ENCODE results near the gene LAMA1.
"Not testable (repeated sequence)": the region's sequence is repeated elsewhere in the genome, so short reads cannot be mapped to it uniquely, and the experiment has no call there.

Gene LAMA1, protein sequence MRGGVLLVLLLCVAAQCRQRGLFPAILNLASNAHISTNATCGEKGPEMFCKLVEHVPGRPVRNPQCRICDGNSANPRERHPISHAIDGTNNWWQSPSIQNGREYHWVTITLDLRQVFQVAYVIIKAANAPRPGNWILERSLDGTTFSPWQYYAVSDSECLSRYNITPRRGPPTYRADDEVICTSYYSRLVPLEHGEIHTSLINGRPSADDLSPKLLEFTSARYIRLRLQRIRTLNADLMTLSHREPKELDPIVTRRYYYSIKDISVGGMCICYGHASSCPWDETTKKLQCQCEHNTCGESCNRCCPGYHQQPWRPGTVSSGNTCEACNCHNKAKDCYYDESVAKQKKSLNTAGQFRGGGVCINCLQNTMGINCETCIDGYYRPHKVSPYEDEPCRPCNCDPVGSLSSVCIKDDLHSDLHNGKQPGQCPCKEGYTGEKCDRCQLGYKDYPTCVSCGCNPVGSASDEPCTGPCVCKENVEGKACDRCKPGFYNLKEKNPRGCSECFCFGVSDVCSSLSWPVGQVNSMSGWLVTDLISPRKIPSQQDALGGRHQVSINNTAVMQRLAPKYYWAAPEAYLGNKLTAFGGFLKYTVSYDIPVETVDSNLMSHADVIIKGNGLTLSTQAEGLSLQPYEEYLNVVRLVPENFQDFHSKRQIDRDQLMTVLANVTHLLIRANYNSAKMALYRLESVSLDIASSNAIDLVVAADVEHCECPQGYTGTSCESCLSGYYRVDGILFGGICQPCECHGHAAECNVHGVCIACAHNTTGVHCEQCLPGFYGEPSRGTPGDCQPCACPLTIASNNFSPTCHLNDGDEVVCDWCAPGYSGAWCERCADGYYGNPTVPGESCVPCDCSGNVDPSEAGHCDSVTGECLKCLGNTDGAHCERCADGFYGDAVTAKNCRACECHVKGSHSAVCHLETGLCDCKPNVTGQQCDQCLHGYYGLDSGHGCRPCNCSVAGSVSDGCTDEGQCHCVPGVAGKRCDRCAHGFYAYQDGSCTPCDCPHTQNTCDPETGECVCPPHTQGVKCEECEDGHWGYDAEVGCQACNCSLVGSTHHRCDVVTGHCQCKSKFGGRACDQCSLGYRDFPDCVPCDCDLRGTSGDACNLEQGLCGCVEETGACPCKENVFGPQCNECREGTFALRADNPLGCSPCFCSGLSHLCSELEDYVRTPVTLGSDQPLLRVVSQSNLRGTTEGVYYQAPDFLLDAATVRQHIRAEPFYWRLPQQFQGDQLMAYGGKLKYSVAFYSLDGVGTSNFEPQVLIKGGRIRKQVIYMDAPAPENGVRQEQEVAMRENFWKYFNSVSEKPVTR (N-terminal part only)

DNA sequence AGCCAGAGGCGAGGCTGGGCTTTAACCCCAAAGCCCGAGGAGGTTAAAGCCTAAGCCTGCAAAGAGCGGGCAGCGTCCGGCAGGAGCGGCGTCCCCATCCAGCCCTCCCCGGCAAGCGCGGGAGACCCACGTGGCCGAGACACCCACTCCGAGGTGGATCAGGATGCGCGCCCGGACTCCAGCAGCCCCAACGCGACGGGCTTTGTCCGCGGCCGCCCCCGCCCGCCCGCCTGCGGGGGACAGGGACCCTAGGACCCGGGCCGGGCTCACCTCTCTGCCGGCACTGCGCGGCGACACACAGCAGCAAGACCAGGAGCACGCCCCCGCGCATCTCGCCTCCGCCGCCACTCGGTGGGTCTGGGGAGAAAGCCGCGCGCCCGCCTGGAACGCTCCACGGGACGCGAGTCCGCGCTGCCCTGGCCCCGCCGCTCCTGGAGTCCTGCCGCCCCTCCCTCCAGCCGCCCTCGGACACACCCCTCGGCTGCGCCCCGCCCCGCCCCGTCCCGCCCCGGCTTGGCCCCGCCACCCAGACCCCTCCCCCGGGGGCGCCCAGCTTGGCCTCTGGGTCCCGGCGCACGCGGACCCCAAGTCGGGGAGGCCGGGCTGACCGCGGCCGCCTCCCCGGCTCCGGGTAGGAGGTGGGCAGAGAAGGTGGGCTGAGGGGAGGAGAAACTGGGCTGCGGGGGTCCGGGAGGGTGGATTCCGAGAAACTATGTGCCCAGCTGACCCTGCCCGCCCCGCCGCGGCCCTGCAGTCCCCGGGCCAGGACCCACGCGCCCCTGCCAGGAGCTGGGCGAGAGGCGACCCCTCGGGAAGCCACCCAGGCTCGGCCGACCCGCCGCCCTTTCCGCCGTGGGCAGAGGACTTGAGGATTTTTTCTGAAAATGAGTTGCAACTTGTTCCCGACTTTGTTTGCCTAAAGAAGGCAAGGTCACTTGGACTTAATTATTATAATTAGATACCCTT, at the start of gene LAMA1:
Gene LAMA1, minus strand, starts transcription at position 408 of the 966 bp plus-strand sequence. Its CDS starts 77 bp downstream, at position 331.
- DNase-seq = peak; percentile 95

DNA sequence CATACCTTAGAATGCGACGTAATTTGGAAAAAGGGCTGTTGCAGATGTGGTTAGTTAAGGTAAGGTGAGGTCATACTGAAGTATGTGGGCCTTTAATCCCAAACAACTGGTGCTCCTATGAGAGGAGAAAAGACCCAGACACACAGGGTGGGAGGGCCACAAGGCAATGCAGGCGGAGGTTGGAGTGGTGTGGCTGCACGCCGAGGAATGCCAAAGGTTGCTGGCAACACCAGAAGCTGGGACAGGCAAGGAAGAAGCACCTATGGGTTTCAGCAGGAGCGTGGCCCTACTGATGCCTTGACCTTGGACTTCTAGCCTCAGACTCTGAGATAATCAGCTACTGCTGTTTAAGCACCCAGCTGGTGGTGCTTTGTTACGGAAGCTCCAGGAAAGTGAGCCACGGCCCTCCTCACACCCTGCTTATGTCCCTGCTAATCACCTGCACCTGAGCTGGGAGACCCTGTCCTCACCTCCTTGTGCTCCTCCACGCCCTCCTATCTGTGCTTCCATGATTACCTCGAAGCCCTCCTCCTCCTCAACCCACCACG, 48.3 kb upstream of the LAMA1 start:
- no peak for DNase-seq

DNA sequence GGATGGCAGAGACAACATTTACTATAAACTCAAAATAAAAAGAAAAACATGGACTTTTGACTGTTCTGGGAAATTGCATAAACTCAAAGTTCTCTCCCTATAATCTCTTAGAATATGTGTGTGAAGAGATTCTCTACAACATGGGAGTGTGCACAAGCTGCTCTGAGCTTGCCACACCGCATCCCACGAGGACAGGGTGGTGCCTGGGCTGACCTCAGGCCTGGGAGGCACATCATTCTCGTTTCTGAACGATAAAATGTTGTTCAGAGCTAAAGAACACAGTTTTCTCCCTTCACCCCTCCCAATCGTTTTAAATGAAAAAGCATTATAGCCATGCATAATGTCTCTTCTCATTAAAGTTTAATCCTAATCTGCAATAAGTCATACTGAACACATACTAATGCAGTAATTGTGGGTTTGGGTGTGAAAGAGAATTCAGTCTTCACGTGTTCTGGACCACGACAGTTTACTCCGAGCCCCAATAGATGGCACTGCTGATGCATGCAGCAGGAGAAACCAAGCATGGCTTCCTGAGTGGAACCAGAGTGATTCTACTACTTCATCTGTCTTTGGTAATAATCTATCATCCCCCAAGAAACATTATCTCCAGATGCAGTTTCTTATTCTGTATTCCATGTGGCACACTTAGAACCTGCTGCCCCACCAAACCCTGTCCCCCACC, 46.9 kb upstream of the LAMA1 start:
- no peak for DNase-seq

DNA sequence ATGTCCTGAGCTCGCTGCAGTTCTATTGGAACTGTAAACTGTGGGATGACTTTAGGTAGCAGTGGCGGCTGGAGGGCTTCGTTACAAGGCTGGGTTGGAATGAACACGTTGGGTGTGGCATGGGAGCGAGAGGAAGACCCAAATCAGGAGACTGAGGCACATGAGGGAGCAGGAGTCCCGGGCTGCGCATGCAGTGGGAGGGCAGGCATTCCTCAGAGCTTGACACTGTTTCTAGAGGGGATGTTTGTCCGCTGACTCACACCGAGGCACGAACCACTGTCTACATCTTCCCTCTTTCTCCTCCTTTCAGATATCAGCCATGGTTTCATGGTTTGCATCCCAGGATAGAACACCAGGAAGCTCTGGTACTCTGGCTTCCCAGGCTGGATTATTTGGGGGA, 40.6 kb upstream of the LAMA1 start:
- DNase-seq = peak; percentile 91

DNA sequence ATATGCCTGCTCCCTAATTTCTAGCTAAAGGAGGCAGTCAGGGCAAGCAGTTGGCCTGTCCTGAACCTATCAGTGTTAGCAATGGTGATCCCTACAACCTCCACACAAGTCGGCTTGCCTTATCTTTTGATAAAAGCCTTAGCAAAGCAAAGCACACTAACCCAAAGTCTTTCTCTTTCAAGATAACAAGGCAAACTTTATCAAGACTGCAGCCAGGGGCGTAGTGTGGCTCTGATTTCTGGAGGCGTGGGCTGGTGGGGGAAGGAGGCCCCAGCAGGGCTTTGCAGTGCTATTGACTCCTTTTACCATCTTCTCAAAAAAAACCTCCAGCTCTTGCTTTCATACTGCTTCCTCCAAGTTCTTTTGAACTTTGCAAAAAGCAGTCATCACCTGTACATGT, 40.2 kb upstream of the LAMA1 start:
- DNase-seq = no peak

DNA sequence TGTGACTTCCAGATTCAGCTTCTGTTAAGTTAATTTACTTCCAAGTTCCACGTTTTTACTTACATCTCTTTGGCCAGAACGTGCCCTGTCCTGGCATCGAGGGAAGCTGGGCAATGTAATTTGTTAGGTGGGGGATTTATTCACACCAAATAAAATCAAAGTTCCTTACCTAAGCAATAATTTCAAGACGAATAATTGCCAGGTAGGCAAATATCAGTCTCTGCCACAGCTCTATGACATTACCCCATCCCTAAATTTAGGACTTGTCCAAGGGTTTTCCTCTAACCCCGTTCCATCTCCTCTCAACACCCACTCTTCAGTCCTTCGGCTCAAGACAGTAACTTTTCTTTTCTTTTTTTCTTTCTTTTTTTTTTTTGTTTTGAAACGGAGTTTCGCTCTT, 38.3 kb upstream of the LAMA1 start:
- no peak for DNase-seq

DNA sequence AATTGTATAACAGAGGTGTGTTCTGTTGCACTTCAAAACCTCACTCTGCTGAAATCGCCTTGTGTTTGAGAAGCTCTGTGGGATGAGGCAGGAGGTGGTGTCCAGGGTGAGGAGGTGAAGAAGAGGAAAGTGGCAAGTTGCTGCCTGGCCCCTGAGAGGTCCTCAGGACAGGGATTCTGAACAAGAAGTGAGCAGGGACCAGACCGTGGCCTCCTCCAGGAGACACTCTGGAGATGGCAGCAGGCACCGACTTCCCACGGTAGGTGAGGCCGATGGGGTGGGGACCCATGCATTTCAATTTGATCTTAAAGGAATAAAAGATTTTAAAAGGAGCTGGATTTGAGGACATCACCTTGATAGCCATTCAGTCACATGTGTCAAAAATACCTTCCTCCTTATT, 37.5 kb upstream of the LAMA1 start:
- DNase-seq = no peak

DNA sequence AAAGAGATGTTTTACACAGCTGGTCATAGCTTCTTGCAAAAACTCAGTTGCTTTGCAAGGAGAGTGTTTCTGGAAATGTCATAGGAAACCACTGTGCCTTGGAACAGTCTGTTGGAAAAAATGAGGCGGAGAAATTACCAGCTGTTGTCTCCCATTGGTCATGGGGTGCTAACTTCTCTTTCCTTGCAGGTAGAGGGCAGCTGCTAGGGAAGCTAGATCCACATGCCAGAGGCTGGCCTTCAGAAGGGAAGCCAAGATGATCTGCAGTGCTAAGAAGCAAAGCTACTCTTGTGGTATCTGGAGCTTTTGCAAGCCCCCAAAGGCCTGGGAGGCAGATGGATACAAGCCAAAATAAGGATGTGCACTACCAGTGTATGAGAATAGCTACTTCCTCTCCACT, 34.8 kb upstream of the LAMA1 start:
- DNase-seq = no peak

DNA sequence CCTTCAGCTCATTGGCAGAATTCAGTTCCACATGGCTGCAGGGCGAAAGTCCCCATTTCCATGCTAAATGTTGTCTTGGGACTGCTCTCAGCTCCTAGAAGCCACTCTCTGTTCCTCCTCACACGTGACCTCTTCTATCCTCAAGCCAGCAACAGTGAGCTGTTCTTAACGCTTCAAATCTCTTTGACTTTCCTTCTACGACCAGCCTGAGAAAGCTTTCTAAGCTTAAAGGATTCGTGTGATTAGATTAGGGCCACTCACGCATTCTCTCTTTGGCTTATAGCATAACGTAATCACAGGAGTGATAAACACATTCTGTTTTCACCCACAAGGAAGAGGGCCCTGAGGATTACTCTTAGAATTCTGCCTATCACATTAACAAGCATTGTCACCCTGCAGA, 29.8 kb upstream of the LAMA1 start:
- DNase-seq = peak; percentile 70

DNA sequence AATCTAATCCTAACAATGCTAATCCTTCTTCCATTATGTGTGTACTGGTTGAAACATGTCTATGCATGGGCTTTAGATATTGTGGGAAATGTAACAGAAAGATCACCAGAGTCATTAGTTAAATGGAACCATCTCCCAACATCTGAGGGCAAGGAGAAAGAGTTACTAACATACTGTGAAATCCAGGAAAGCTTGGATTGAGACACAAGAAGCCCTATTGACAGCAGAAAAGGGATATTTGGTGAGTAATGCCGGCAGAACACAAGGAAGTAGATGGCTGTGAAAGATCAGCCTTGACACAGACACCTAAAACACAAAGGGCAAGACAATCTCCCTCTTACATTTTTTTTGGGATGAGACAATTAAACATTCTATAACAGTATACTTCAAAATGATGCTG, 28.5 kb upstream of the LAMA1 start:
- peak; percentile 76 for DNase-seq

DNA sequence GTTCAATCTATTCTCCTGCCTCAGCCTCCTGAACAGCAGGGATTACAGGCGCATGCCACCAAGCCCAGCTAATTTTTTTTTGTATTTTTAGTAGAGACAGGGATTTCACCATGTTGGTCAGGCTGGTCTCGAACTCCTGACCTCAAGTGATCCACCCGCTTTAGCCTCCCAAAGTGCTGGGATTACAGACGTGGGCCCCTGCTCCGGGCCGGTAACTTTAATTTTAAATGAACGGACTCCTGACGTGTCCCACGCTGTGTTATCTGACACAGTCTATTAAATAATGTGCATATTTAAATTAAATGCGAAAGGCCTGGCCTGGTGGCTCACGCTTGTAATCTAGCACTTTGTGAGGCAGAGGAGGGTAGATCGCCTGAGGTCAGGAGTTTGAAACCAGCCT, 27.3 kb upstream of the LAMA1 start:
- DNase-seq = not testable (repeated sequence)

DNA sequence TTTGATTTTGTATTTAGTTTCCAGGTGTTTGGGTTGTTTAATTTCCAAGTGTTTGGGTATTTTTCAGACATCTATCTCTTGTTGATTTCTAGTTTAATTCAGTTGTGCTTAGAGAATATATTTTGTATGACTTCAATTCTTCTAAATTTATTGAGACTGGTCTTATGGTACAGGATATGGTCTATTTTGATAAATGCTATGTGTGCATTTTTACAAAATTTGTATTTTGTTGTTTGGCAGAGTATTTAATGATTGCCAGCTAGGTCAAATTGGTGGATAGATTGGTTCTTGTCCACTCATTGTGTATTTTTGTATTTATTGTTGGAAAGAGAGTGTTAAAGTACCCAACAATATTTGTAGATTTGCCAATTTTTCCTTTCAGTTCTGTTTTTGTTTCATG, 23.7 kb upstream of the LAMA1 start:
- DNase-seq = no peak

DNA sequence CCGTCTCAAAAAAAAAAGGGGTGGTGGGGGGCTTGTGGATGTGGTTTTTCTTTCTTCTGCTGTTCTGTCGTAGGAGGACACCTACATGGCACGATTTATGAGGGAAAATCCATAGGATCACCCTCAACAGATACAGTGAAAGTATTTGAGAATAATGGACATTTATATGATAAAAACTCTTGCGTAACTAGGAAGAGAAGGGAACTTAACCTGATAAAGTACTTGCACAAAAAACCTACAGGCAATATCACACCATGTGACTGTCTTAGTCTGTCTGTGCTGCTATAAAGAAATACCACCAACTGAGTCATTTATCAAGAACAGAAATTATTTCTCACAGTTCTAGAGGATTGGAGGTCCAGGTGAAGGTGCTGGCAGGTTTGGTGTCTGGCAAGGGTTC, 21.8 kb upstream of the LAMA1 start:
- DNase-seq = no peak

DNA sequence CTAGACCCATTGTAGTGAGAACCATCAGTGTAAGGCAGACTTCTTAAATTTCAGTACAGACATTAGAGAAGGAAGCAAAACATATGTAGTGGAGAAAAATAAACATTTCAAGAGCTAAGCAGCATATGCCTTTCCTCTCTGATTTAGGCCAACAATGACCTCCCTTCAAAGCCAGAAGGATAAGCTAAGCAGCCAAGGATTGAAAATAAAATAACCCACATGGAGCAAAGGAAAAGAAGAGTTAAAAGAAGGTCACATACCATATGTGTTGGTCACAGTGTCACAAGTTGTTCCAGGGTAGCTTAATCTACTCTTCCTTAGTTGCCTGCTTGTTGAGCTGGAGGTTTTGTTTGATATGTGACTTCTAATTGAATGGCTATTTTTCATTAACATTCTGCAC, 15.6 kb upstream of the LAMA1 start:
- no peak for DNase-seq

DNA sequence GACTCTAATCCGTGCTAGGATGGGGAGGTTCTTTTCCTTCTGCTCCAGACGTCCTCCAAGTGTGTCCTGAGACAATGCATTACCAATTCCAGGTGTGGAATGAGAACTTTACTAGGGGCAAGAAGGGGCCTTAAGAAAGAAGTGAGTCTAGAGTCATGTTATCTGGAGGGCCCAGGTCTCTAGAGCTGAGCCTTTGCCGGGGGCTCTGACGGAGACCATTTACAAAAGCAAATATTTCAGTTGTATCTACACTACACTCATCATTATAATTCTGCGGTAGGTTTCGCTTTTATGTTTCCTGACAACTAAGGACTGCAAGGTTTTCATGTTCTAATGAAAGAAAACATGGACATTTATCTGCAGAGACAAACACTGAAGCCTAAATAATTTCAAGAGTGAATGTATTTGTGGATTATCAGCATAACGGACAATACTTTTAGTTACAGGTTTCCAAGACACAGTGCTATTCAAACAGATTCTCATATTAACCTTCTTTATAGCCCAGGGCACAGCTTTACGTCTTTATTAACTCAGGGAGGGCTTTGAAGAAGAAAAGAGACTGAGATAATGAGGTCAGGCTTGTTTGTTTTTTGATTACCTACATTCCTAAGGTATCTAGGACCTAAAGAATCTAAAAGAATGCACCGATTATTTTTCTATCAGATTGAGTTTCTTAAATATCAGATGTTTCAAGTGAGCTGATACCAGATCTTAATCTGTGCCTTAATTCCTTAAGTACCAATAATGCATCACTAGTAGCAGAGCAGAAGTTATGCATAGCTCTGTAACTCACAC, 15.0 kb upstream of the LAMA1 start:
- DNase-seq = no peak

DNA sequence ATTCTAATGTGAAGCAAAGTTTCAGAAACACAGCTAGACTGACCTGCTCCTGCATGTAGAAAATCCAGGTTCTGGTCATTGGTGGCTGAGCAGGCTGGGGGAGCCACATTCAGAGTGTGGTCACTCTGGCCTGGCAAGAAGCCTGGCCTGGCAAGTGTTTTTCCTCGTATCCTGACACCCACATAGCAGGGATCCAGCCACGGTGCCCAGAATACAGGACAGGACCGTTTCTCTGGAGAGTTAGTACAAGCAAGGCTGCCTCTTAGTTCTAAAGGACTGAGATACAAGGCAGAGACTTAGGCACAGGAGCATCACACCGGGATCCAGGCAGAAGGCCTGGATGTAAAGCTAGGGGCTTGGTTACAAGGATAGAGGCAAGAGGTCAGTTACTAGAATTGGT, 4.8 kb upstream of the LAMA1 start:
- no peak for DNase-seq

DNA sequence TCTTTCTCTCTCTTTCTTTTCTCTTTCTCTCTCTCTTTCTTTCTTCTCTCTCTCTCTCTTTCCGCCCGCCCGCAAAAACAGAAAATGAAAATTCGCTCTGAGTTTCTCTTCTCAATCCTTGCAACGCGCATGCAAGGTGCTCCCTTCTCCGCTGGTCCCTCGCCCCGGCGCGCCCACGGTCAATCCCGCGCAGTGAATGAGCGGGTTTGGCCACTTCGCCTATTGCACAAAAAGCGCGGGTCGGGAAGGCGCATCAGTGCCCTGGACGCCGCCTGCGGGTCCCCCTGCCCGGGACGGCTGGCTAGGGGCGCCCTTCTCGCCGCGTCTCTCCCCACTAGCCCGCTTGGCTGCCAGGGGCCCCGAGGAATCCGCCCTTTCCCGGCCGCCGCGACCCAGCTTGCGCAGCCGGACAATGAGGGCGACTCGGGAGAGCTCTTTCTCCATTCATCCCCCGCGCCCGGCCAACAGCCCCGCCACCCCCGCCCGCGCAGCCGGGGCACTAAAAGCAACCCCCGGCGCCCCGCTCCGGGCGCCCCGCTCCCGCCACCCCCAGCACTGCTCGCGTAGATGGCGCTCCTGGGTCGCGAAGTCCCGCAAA, 706 bp downstream of the LAMA1 start:
- DNase-seq = peak; percentile 69

DNA sequence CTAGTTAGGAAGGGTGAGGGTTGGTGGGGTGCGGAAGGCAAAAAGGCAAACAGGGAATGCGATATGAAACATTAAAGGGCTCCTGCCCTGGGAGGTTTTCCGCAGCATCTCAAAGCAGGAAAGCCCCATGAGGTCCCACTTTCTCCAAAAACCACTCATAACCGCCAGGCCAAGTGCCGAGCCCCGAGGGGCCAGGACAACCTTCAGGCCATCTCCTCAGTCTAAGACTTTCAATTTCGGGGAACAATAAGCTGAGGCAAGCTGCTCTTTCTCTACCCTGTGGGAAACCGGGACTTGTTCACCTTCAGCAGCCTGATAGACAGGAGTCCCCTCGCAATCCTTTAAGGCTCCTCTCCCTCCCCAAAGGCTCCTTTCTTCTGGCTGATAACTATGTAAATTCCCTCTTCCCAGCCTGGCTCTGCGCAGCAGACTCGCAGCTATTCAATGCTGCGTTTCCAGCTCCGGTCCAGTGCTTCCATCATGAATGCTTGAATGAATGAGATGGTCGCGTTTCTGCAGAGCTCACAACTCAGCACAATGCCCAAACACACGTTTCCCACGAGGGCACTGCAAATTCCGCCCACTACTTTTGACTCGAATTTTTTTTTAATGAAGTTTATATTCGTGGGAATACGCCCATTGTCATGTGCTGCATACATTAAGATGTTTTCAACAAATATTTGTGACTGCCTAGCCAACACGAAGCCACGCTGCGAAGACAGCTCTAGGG, 1.4 kb downstream of the LAMA1 start:
- DNase-seq = peak; percentile 67

DNA sequence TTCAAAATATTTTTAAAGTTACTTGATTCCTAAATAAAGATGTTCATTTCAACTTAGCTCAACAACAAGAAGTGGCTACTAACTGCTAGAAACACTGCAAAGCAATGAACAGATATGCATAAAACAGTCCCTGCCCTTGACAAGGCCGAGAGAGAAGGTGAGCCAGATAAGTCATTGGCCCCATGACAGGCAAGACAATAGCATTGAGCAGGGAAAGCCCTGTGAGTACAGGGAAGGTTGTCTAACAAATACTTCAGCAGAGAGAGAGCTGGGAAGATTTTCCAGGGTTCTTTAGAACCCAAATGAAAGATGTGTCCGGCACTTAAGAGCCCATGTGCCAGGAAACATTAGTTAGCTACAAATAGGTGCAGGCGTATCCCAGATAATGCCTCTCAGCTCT, 4.7 kb downstream of the LAMA1 start:
- no peak for DNase-seq

Measured in islet precursor cell (in vitro differentiated cells).